Measurements from ENCODE around the gene TSSC4. TPM values are rescaled to one million over a fixed set of nuclear protein-coding genes. Genes with fewer than 3 reads are reported as not detected.

Gene TSSC4
- total RNA-seq, 1 experiment from 2014 or later = 47.1 TPM

DNA sequence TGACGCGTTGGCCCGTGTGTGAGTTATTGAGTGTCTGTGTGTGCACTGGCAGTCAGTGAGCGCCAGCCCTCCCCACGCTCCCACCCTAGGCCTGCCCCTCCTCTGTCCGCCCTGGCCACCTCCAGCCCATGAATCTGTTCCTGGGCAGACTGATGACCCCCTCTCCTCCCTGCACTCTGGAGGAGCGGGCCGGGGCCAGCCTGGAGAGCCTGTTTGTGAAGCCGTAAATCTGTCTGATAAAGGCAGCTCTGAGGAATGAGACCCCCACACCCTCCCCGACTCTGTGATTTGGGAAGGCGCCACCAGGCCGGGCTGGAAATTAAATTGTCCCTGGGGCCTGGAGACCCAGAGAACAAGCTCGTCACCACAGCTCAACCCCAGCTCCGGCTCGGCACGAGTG lies 8.6 kb downstream of the TSSC4 start (continued):
- TF ChIP-seq EGR1 (IDR thresholded peaks at IDR 0.05; ENCODE audit: low read depth) (no peak), POLR2AphosphoS5 (IDR thresholded peaks at IDR 0.05; ENCODE audit: low read depth, low read length) (no peak), MAX (IDR thresholded peaks at IDR 0.05) (no peak), ZFX (IDR thresholded peaks at IDR 0.05) (no peak)

DNA sequence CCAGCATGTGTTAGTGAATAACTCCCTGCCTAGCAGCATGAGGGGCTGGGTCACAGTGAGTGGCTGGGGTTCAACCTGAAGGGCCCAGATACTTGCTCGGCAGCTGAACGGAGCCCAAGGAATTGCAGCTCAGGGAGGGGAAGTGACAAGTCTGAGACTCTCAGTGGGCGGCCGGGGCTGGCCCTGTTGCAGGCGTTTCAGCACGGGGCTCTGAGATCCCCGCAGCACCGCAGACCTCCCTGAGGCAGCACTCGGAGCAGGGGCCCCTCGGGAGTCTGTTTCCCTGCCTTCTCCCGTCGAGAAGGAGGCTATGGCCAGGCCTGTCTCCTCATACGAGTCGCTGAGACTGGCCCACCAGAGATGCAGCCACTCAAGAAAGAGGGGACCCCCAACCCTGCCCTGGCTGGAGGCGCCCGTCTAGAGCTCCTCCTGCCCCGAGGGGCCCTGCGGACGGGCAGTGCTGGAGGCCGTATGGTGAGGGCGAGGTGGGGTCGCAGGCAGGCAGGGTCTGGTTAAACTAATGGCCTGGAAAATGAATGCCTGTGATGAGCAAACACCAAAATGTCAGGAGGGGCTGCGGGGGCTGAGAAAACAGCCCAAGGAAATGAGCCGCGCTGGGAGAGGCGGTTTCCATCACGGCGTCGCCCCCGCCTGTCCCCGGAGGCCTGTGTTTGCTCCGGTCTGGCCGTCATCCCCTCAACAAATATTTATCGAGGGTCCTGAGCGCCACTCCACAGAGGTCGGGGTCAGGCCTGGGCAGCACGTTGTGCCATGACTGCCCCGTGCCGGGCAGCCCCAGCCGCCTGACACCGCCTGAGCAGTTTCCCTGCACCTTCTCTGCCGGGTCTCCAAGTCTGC lies 9.3 kb downstream of the TSSC4 start:
- POLR2A ChIA-PET = no interaction called here
- intact Hi-C loops (cut with micrococcal nuclease) = no loop called here
- H3K9me2 ChIP-seq (ENCODE audit: insufficient read depth) = no peaks in the 10 kb centered on the region

More for the DNA sequence above, 9.3 kb downstream of the TSSC4 start:
- H3K4me1 ChIP-seq (ENCODE audit: control insufficient read depth in 1 of 2, insufficient read depth in 2 of 2, low read length in 2 of 2) = no peaks in the 10 kb centered on the region
- no peaks in the 10 kb centered on the region for H3K27me3 ChIP-seq (ENCODE audit: insufficient read depth, low read length)
- no peaks in the 10 kb centered on the region for H4K20me1 ChIP-seq (ENCODE audit: insufficient read depth)
- no peaks in the 10 kb centered on the region for H3K36me3 ChIP-seq (ENCODE audit: control insufficient read depth in 1 of 2, insufficient read depth in 2 of 2, low read length in 2 of 2)
- ChIA-PET RAD21 (ENCODE audit: low non-redundant PET in 1 of 2, low total read pairs in 2 of 2, uncharacterized antibody in 2 of 2, unreplicated experiment in 2 of 2) (no interaction called here), CTCF (no interaction called here)
- no peak overlapping the region for H3K4me3 ChIP-seq (replicated peaks in 1 of 2; ENCODE audit: low read depth in 1 of 2, low read length in 2 of 2)
- TF ChIP-seq SIN3A (IDR thresholded peaks at IDR 0.05; ENCODE audit: low read depth) (no peak), CTCF (IDR thresholded peaks at IDR 0.05 in 2 of 3, conservative IDR thresholded peaks at IDR 0.05 in 1 of 3; ENCODE audit: borderline replicate concordance in 1 of 3, insufficient read depth in 1 of 3, low read depth in 2 of 3, low read length in 2 of 3) (no peak), RAD21 (IDR thresholded peaks at IDR 0.05; ENCODE audit: low read depth) (no peak), SP1 (IDR thresholded peaks at IDR 0.05; ENCODE audit: low read depth) (no peak), ELF1 (IDR thresholded peaks at IDR 0.05; ENCODE audit: borderline replicate concordance, low read depth) (no peak), MAX (IDR thresholded peaks at IDR 0.05) (no peak), YY1 (IDR thresholded peaks at IDR 0.05; ENCODE audit: extremely low read depth, insufficient replicate concordance, low read depth, low read length) (no peak), ZNF274 (IDR thresholded peaks at IDR 0.05; ENCODE audit: low read depth, low read length) (no peak), ATF3 (IDR thresholded peaks at IDR 0.05) (no peak), EZH2phosphoT487 (IDR thresholded peaks at IDR 0.05; ENCODE audit: borderline replicate concordance) (no peak), CEBPB (IDR thresholded peaks at IDR 0.05; ENCODE audit: low read depth) (no peak), TCF7L2 (IDR thresholded peaks at IDR 0.05; ENCODE audit: borderline replicate concordance, extremely low read depth, insufficient read depth, insufficient read length) (no peak), JUND (IDR thresholded peaks at IDR 0.05) (no peak)
- H3K9me3 ChIP-seq (ENCODE audit: control insufficient read depth in 1 of 2, insufficient read depth in 1 of 2, low read depth in 1 of 2, low read length in 2 of 2) = no peaks in the 10 kb centered on the region
- H3K4me2 ChIP-seq (ENCODE audit: low read length) = no peak overlapping the region
- ATAC-seq = no peak
- no peak for DNase-seq (ENCODE audit: low read depth, low spot score)
- H2AFZ ChIP-seq (ENCODE audit: low read depth, low read length, poor library complexity, severe bottlenecking) = no peak overlapping the region
- no peak overlapping the region for H3K27ac ChIP-seq (ENCODE audit: low read depth, low read length)
- BruUV-seq (replicated peaks) = no TSS peak
- no peak overlapping the region for H3K9ac ChIP-seq (ENCODE audit: low read length)
- no peaks in the 10 kb centered on the region for H3K79me2 ChIP-seq (ENCODE audit: insufficient read depth, low read length)

All from HCT116 (cell line).